GM12873 (cell line): Measurements from ENCODE around the gene FNDC10.
A peak's percentile ranks its signal among the peaks of the same experiment; 100 is the strongest.

Experiments
- TF ChIP-seq, protein P1 (sequence below): IDR thresholded peaks from 2 replicates; pipeline ENCODE4 v1.5.1; 2012; ENCODE audit warnings: low read depth, mild to moderate bottlenecking, moderate library complexity, low read length, control low read depth; ENCODE audit not compliant: insufficient read depth; ENCODE audit errors: missing control alignments

The FNDC10 gene

DNA sequence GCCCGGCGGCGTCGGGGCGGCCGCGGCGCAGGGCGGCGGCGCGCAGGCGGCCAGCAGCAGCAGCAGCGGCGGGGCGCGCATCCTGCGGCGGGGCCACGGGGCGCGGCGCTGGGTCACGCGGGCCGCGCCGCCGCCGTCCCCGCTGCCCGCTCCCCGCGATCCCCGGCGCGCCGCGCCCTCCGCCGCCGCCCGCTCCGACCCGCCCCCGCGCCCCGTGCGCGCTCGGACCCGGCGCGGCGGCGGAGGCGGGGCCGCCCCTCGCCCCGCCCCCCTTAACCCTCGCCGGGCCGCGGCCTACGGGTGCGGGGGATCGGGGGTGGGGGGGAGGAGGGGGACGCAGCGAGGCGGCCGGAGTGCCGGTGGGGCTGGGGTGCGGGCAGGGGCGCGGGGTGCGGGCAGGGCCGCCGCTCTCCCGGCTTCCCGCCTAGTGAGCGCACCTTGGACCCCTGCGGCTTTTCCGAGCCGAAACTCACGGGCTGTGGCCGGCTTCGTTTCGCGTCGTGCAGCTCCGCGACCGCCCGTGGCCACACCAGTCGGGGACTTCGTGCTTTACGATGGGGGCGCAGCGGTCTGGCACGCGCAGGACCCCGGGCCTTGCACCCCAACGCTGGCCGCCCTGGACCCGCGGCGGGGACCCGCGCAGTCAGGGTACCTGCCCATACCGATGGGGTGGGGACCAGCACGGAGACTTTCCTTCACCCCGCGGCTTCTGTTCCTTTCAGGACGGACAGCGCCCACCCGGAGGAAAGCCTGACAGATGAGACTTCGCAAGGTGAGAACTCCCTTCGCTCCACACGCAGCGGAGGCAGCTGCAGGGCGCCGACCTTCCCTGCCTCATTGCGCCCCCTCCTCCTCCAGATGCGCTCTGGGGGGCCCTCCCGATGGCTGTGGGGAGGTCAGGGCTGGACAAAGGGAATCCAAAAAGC lies at the start of gene FNDC10:
TSS of gene FNDC10 (minus strand) at position 201 of the 926 bp plus-strand sequence. CDS start at position 81, 120 bp downstream.
- TF ChIP-seq, protein P1, sequence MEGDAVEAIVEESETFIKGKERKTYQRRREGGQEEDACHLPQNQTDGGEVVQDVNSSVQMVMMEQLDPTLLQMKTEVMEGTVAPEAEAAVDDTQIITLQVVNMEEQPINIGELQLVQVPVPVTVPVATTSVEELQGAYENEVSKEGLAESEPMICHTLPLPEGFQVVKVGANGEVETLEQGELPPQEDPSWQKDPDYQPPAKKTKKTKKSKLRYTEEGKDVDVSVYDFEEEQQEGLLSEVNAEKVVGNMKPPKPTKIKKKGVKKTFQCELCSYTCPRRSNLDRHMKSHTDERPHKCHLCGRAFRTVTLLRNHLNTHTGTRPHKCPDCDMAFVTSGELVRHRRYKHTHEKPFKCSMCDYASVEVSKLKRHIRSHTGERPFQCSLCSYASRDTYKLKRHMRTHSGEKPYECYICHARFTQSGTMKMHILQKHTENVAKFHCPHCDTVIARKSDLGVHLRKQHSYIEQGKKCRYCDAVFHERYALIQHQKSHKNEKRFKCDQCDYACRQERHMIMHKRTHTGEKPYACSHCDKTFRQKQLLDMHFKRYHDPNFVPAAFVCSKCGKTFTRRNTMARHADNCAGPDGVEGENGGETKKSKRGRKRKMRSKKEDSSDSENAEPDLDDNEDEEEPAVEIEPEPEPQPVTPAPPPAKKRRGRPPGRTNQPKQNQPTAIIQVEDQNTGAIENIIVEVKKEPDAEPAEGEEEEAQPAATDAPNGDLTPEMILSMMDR, result no peak

DNA sequence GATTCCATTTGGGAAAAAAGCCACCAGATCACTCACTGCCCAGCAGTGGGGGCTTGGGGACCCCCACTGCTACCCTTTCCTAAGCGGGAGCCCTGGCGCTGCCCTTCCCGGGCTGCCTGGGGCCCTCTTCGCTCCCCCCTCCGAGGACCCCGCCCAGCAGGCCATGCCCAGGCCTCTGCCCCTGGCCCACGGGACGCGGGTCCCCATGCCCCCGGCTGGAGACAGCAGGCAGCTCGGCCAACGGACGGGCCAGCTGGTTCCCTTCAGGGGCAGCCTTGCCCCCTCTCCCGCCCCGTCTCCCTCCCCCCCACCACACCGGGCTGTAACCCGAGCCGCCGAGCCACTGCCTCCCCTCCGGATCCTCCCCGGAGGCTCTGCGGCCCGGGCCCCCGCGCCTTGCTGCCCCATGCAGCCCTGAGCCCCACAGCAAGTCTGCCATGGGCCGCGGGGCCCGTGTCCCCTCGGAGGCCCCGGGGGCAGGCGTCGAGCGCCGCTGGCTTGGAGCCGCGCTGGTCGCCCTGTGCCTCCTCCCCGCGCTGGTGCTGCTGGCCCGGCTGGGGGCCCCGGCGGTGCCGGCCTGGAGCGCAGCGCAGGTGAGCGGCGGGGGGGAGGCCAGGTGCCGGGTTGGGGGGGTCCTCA lies 32.0 kb upstream of the FNDC10 start, which contains the start of gene MMP23B:
TSS of gene MMP23B (plus strand) at position 392 of the 639 bp plus-strand sequence. CDS start at position 438, 46 bp downstream.
- TF ChIP-seq, protein P1, result no peak

DNA sequence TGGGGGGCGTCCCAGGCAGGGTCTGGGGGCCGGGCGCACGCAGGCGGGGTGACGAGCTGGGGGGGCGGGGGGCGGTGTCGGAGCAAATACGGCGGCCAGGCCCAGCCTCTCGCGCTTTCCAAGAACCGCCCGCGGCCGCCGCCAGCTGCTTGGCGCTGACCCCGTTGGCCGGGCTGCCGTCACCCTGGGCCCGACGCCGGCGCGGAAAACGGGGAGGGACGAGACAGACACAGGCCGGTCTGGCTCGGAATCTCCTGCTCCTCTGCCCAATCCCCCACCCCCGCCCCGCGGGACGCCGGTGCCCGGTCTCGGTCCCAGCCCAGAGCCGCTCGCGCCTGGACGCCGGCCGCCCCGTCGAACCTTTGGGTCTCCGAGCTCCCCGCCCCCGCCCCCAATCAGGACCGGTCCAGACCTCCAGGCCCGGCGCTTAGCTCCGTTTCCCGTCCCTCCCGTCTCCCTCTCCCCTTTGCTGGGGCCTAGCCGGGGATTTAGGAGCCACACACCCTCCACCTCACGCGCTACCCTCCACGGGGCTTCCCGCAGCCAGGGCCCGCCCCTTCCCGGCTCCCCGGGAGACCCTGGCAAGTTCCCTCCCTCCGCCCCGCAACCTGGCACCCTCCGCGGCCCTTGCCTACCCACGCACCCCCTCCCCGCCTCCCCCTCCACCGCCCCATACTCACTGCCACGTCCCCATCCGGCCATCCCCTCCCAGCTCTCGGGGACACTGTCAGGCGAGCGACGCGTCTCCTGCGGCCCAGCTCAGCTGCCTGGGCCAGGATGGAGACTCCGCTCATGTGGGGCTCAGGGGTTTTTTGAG lies 31.2 kb upstream of the FNDC10 start:
- TF ChIP-seq, protein P1, result no peak

GRCh38 chr1:1630191-1630964 lies 30.4 kb upstream of the FNDC10 start:
- TF ChIP-seq, protein P1, result peak; percentile 13

GRCh38 chr1:1629430-1630190 lies 29.7 kb upstream of the FNDC10 start:
- TF ChIP-seq, protein P1, result no peak

GRCh38 chr1:1628754-1629429 lies 29.0 kb upstream of the FNDC10 start:
- TF ChIP-seq, protein P1, result no peak
